ENCODE data around the gene ABCG4.

ABCG4 gene

GRCh38 chr11:119209186-119209585 is 60.3 kb downstream of the ABCG4 start:
- DNase-seq: no peak

GRCh38 chr11:119210050-119210449 is 61.2 kb downstream of the ABCG4 start:
- DNase-seq: no peak
